Measurements from ENCODE around the gene RPRD1B.
A peak's percentile ranks its signal among the peaks of the same experiment; 100 is the strongest.
"Not testable (repeated sequence)": the region's sequence is repeated elsewhere in the genome, so short reads cannot be mapped to it uniquely, and the experiment has no call there.

The RPRD1B gene

DNA sequence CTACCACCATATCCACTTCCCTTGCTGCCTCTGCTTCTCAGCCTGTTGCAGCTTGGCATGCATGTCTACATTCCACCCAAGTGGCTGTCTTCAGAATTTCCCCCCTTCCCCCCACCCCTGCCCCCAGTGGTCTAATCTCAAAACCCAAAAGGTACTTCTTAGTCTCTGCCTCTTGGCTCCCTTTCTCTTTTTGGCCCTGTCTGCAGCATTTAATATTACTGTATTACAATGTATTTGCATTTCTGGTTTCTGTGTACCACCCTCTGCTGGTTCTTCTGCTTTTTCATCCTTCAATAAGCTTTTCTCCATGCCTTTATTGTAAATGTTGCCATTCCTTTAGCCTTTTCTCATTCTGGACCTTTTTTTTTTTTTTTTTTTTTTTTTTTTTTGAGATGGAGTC is 43.0 kb downstream of the RPRD1B start:
- DNase-seq: no peak

DNA sequence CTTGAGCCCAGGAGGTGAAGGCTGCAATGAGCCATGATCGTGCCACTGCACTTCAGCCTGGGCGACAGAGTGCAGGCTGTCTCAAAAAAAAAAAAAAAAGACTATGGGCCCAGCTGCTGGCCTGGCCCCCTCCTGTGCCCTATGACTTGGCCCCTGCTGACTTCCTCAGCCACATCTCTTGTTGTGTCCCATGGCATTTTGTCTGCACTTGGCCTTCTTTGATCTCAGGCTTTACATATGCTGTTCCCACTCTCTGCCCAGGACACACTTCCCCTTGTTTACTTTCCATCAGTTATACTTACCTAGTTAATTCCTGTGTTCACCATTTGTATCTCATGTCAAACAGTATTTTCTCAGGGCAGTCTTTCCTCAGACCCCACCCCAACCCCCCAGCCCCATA is 44.5 kb downstream of the RPRD1B start:
- no peak for DNase-seq

DNA sequence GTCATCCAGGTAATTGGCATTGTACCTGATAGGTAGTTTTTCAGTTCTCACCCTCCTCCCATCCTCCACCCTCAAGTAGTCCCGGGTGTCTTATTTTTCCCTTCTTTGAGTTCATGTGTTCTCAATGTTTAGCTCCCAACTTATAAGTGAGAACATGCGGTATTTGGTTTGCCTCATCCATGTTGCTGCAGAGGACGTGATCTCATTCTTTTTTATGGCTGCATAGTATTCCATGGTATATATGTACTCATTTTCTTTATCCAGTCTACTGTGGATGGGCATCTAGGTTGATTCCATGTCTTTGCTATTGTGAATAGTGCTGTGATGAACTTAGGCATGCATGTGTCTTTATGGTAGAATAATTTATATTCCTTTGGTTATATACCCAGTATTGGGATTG is 45.8 kb downstream of the RPRD1B start:
- DNase-seq: no peak

DNA sequence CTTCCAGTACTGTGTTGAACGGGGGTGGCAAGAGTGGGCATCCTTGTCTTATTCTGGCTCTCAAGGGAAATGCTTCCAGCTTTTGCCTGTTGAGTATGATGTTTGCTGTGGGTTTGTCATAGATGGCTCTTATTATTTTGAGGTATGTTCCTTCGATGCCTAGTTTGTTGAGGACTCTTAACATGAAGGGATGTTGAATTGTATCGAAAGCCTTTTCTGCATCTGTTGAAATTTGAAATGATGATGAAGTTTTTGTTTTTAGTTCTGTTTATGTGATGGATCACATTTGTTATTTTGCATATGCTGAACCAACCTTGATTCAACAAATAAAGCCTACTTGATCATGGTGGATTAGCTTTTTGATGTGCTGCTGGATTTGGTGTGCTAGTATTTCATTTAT is 48.0 kb downstream of the RPRD1B start:
- DNase-seq: no peak

DNA sequence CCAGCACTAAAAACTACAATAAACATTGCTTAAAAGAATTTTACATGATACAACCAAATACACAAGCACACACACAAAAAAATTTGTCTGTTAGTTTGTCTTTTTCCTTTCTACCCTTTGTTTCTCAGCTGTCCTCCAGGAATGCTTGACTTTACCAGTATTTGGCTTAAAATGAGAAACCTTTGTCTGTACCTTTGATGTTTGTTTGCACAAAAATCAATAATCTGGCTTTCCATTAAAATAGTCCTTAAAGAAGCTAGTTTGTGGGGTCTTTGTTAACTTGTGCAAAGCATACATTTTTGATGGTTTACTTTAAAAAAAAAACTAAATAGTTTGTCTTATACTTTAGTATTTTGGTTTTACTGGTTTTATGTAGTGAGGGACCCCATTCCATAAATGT is 49.3 kb downstream of the RPRD1B start:
- DNase-seq: no peak

DNA sequence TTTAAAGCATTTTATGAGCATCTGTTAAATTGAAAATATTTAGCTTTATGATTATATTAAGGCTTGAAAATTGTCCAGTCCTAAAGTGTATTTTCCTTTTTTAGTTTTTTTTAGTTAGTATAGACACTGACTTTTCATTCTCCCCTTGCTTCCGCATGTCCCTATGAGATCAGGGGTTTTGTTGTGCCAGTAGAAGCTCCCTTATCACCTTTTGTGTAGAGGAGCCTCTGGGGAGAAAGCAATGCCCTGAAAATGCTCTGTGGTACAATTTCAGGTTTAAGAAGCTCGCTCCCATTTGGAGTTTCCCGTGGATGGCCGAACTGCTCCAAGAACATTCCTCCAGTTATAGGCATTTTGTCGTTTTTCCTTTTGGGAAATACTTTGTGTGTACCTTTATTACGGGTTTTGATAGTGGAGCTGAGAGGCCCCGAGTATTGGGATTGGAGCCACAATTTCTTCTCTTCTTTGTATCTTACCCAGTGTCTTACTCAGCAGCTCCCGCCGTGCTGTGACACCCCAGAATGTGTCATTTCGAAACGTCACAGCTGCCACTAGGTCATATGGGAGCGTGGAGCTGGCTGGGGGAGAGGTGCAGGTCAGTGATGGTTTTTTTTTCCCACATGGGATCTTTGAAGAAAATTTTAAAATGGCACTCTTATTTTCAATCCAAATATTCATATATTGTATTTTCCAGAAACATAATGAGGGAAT is 49.9 kb downstream of the RPRD1B start:
- DNase-seq: no peak

DNA sequence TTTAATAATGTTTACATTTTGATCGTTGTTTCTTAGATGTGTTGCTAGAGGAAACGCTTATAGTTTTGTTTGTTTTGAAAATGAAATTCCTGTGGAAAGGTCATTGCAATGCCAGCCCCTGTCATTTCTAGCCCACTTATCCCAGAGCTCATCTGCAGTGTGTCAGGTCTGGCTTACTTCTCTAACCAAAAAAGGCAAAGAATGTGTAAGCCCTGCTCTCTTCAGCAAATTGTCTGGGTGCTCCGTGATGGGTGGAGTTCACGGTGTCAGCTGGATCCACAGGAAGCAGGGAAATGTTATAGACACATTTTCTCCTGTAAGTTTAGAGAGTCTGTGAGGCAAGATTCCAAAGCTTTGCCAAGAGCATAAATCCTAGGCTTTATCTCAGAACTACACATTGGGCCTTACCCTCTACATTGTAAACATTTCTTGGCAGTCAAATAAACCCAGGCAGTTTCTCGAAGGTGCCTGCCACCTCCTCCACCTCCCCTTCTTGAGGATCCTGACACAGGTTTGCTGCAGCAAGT is 50.9 kb downstream of the RPRD1B start:
- no peak for DNase-seq

DNA sequence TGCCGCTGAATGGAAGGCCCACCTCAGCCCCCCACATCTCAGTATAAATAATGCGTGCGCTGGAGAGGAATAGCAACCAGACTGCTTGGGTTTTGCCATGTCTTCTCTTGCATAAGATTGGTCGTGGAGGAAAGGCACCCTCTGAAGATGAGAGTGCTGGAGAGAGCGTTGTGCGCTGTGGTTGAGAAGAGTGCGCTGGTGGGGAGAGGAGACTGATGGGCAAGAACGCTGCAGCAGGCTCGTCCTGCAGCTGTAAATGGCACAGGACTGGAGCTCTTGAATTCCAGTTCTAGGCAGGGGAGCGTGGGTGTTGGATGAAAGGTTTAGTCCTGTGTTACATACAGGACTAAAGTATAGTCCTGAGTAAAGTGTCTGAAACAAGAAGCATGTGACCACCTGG is 51.5 kb downstream of the RPRD1B start:
- DNase-seq: no peak

DNA sequence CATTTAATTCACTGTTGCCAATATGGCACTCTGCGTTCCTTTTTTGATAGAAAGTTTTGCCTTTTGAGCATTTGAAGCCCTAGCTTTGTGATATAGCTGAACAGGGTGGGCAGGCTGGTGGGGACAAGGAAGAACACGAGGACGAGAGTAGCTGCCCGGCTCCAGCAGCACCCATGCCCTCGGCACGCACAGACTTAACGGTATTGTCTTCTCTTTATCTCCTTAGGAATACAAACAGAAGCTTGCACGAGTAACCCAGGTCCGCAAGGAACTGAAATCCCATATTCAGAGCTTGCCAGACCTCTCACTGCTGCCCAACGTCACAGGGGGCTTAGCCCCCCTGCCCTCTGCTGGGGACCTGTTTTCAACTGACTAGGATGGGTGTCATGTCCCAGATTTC is 56.0 kb downstream of the RPRD1B start:
- DNase-seq: no peak

DNA sequence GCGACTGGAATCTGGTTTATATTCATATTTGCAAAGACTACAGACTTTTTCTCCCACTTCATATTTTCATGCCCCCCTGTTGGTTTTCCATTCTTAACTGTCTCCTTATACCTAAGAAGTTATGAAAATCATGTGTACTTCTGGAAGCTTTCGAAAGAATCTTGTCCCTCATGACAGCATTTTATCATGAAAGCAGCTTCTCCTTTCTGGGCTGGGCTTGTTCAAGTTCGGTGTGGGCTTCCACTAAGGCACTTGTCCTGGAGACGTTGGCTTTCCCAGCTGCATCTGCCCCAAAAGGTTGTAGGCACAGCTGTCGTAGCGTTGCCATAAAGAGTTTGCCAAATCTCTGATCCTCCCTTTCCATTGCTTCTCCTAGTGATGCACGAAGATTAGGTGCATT is 56.5 kb downstream of the RPRD1B start:
- DNase-seq: no peak

DNA sequence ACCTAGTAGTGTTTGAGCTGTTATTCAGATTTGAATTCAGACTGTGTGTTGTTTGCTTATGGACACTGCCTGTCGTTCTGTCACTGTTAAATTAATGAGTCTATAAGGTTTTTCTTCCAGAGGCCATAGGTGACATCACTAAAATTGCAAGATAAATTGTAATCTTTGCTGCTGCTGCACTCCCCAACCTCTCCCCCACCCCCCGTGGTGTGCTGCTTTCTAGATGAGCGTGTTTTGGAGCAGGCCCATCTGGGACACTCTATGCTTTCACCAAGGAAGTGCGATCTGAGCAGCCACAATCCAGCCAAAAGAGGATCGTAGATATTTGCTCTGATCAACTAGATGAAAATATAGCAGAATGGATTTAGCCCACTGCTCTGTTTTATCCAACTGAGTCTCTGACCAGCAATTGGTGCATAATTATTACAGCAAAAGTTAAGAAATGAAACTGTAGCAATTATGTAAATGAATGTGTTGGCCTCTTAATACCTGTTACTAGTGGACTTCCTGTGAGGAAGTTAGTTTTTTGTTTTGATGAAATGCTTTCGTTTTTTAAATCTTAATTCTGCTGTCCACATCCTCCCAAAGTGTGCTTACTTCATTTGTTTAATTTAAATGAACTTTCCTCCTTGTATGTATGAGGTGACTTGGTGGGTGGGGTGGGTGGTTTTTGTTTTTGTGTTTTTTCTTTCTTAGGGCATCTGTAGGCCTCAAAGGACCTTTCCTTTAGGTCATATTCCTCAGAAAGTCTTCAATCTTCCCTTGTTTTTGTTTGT is 58.1 kb downstream of the RPRD1B start:
- DNase-seq: no peak

DNA sequence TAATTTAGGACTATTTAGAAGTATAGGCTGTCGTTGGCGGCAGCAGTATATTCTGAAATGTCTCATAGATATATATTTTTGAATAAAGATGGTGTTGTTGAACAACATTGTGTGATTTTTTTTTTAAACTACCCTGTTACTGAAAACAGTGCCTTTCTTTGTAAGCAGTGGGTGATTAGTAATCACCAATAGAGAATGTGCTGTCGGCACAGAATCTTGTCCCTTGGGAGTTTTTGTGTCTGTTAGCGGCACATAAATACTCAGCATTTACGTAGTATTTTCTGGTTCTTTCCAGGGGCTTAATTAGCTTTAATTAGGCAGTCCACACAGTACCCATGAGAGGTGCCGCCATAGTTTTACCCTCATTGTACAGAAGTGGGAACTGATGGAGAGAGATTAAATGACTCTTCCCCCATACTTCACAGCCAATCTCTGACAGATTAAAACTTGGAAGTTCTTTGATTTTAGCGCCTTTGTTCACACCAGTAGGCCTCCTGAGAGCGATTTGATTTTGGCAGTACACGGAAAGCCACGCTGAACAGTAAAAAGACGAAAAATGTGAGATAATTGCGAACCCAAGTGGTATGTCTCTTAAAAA is 58.8 kb downstream of the RPRD1B start:
- no peak for DNase-seq

DNA sequence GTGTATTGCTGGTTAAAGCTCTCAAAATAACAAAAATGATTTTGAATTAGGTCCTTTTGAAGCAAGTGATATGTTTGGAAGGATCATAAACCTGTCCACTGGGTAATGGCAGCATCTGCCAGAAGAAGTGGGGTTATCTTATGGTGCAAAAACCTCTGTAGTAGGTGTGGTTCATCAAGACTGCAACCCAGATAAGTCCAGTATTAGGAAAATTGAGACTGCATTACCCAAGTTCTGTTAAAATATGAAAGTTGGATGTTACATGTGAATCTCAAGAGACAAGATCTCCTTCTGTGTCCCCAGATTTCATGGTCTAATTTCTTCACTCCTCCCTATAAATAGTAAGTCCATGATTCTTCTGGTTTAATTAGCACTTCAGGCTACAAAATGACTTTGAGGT is 59.4 kb downstream of the RPRD1B start:
- DNase-seq: no peak

DNA sequence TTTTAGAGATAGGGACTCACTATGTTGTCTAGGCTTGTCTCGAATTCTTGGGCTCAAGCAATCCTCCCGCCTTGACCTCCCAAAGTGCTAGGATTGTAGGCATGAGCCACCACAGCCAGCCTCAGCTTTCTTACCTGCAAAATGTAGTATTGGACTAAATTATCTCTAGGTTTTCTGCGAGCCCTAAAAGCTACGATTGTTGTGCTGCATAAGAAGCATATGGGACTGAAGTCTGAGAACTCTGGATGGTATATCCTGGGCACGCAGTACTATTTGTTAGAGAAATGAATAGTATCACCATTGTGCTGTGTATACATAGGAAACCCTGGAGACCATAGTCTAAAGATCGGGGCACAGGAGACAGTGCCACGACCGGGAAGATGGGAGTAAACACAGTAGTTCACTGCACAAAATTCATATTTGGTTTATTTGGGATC is 60.1 kb downstream of the RPRD1B start:
- DNase-seq: no peak

DNA sequence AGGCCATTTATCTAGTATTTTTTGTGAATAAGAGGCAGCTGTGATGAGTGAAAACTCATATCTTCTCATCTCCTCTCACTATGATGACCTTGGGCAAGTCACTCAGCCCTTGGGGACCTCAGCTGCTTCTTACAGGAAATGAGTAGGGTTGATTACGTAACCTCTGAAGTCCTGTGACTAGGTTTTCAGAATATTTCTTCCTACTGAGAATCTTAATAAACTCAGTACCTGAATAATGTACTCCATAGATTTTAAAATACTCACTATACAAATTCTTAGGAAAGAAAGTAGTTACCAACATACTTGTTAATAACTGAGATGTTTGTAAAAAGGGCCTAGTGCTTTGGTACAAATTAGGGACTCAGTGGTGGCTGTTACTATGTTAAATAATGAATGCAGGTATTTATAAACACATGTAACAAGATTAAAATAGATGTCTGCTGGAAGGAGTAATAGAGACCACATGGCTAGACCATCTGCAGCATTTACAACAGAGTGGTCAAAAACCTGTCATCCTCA is 60.9 kb downstream of the RPRD1B start:
- DNase-seq: peak; percentile 22

DNA sequence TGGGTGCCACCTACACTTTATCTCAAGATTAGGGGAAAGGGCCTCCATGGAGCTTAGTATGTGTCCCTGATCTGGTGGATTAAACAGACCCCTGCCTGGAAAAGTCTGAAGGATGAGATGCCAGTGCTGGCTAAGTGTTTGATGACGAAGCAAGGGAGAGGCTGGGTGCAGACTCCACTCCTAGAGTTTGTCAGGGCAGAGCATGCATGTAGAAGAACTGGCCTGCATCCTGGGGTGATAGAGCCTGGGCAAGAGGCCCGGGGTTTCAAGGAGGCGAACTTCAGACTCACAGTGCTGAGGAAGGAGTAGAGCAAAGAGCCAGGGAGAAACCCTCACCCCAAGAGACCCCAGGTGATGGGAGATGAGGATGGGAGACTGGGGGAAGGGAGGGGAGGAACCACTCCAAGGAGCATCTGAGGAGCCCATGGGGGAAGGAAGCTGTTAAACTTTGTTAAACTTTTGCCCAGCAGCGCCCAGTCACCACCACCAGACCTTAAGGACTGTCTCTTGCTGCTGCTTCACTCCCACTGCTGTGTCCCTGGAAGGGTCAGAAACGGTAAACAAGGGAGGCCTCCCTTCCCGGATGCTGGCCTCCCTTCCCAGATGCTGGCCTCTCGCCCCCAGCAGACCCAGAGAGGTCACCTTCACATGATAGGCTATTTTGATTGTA is 61.6 kb downstream of the RPRD1B start:
- no peak for DNase-seq

DNA sequence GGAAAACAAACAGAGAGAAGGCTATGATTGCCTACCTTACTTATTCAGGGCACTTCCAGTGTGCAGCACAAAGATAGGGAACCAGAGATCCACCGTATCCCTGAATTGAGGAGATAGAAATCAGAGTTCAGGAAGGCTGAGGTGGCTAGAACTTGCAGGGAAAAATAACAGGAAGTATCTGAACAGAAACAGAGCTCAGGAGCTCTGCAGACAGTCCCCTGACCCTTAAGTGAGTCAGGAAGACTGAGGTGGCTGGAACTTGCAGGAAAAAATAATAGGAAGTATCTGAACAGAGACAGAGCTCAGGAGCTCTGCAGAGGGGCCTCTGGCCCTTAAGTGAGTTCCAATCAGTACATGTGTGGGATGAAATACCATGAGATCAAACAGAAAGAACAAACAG is 65.4 kb downstream of the RPRD1B start:
- no peak for DNase-seq

DNA sequence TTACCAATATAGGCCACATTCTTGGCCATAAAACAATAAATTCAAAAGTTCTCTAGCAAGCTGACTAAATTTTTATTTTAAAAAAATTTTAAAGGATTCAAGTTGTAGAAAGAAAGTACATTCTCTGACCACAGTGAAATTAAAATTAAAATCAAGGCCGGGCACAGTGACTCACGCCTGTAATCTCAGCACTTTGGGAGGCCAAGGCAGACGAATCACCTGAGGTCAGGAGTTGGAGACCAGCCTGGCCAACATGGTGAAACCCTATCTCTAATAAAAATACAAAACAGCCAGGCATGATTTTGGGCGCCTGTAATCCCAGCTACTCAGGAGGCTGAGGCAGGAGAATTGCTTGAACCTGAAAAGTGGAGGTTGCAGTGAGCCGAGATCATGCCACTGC is 68.7 kb downstream of the RPRD1B start:
- DNase-seq: not testable (repeated sequence)

DNA sequence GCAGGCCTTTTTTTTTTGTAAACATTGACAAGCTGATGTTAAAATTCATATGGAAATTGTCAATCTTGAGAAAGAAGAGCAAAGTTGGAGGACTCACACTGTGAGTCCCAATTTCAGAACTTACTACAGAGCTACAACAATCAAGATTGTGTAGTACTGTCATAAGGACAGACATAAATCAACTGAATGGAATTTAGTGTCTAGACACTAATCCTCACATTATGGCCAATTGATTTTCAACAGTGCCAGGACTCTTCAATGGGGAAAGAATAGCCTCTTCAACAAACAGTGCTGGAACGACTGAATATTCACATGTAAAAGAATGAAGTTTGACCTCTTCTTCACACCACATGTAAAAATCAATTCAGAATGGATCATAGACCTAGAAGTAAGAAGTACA is 70.7 kb downstream of the RPRD1B start:
- DNase-seq: no peak

DNA sequence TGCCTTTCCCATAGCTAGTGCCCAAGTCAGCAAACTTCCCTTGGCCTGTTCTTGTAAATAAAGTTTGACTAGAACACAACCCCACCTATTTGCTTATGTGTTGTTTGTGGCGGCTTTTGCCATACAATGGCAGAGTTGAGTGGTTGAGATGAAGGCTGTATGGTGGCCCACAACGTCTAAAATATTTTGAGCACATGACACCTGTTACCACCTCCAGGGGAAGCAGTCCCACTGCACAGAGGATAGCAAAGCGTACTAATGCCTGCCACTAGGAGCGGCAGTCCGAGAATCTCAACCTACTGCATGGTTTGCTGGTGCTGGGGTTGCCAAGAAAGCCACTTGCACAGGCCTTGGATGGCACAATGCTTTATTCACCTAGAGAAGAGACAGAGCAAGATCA is 72.9 kb downstream of the RPRD1B start:
- DNase-seq: no peak

DNA sequence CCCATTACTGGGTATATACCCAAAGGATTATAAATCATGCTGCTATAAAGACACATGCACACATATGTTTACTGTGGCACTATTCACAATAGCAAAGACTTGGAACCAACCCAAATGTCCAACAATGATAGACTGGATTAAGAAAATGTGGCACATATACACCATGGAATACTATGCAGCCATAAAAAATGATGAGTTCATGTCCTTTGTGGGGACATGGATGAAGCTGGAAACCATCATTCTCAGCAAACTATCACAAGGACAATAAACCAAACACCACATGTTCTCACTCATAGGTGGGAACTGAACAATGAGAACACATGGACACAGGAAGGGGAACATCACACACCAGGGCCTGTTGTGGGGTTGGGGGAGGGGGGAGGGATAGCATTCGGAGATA is 73.8 kb downstream of the RPRD1B start:
- not testable (repeated sequence) for DNase-seq

DNA sequence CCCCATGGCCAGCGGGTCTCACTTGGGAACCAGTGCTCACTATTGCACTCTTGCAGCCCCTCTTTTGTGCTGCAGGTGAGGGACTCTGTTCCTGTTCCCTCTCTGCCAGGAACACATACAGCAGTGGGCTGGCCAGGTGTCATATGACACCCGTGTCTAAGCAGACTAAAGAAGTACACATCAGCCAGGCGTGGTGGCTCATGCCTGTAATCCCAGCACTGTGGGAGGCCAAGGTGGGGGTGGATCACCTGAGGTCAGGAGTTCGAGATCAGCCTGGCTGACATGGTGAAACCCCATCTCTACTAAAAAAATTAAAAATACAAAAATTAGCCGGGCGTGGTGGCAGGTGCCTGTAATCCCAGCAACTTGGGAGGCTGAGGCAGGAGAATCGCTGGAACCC is 74.4 kb downstream of the RPRD1B start:
- DNase-seq: not testable (repeated sequence)

DNA sequence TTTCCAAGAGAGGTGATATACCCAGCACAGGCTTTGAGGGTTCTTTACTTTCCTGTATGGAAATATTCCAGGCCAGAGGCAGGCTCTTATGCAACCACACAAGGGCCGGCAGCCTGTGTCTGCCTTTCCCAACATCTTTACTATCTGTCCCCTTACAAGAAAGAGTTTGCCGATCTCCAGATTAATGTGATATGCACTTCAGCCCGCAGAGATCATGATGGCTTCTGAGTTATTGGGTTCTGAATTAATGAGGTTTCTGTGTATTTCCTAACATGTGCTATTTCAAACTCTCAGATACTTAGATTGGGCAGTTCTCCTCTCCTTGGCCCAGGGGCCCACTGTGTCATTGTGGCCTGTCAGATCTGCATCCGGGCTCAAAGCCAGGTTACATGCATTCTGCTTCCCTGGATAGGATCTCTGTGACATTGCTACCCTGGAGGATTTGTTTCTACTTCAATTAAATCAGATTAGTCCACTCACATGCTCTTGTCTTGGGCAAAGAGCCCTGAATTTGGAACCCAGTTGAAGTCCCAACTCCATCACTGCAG is 75.0 kb downstream of the RPRD1B start:
- no peak for DNase-seq
